Upper lobe of left lung (tissue), 6 donors: Measurements from ENCODE around the gene MRAP2. TPM values are rescaled to one million over a fixed set of nuclear protein-coding genes. Genes with fewer than 3 reads are reported as not detected.

ENCODE experiments used
- ATAC-seq, 2 donors: fragments of 200-7000 bp; cut with Tn5 transposase; one replicate each; pipeline ENCODE4 v1.9.1; 2022; ENCODE audit warnings: mild to moderate bottlenecking in 2 of 2, moderate library complexity in 2 of 2; ENCODE audit not compliant: low FRiP score in 2 of 2
- DNase-seq, 2 donors: peaks; one replicate each; pipeline ENCODE4 v3.0.0-alpha.2; 2019 to 2020
- H3K27ac ChIP-seq, 4 donors: fragments of 200-600 bp; sonication (generic); one replicate each; pipeline ENCODE4 v1.5.1; 2016 to 2019
- H3K27me3 ChIP-seq, 4 donors: fragments of 200-600 bp; sonication (generic); one replicate each; pipeline ENCODE4 v1.5.1; 2017 to 2019
- H3K36me3 ChIP-seq, 4 donors: fragments of 200-600 bp; sonication (generic); one replicate each; pipeline ENCODE4 v1.5.1; 2016 to 2019
- H3K4me1 ChIP-seq, 4 donors: fragments of 200-600 bp; sonication (generic); one replicate each; pipeline ENCODE4 v1.5.1; 2018 to 2019
- H3K4me3 ChIP-seq, 4 donors: fragments of 200-600 bp; sonication (generic); one replicate each; pipeline ENCODE4 v1.5.1; 2017 to 2019; ENCODE audit warnings: mild to moderate bottlenecking in 2 of 4, moderate library complexity in 1 of 4
- H3K9me3 ChIP-seq, 4 donors: fragments of 200-600 bp; sonication (generic); one replicate each; pipeline ENCODE4 v1.5.1; 2018 to 2019
- CTCF ChIP-seq, 6 experiments: fragments of 450-650 bp in 4 of 6; fragments of 200-600 bp in 2 of 6; sonication (generic) in 2 of 6; IDR thresholded peaks; one replicate each; pipeline ENCODE4 v1.5.1; 2016 to 2019; ENCODE audit warnings: antibody characterized with exemption in 6 of 6
- EP300 ChIP-seq, 4 donors: sonication (generic); formaldehyde crosslinking; IDR thresholded peaks; one replicate each; pipeline ENCODE4 v1.5.1; 2017; ENCODE audit warnings: antibody characterized with exemption in 4 of 4, control low read depth in 2 of 4
- POLR2A ChIP-seq, 4 donors: fragments of 450-650 bp; IDR thresholded peaks; one replicate each; pipeline ENCODE4 v1.5.1; 2016 to 2017; ENCODE audit warnings: antibody characterized with exemption in 4 of 4, mild to moderate bottlenecking in 2 of 4
- POLR2AphosphoS5 ChIP-seq, 2 donors: sonication (generic); formaldehyde crosslinking; IDR thresholded peaks; one replicate each; pipeline ENCODE4 v1.5.1; 2017; ENCODE audit warnings: antibody characterized with exemption in 2 of 2
- WGBS, 2 donors: methylation state at CpG; one replicate each; pipeline ENCODE4 v1.1.5; 2017 to 2018; 5-methylcytosine and 5-hydroxymethylcytosine counted together
- total RNA-seq, 6 donors: library from RNA; depleted of rRNA in 4 of 6; stranded (reverse); fragments of >200 nt in 4 of 6; gene quantifications; one replicate each; pipeline versions ENCODE4 v1.1.0 to v1.2.1, GENCODE V29; 2016 to 2021
- donor health status: DM: no; HTN: no; CAD: no; lungs with moderate emphysema.
- donor health status: DM: no; HTN: yes; CAD: no; lungs with severe emphysema.

The MRAP2 gene
- total RNA-seq, 6 donors from 2014 or later = 0.40 to 3.1 (median 1.4) TPM; not detected in 1

- ATAC-seq = no peak
- DNase-seq = no peak
- no peaks in the 10 kb centered on the region for H3K4me1 ChIP-seq
- H3K27me3 ChIP-seq = no peaks in the 10 kb centered on the region
- no peak overlapping the region for H3K27ac ChIP-seq
- no peaks in the 10 kb centered on the region for H3K36me3 ChIP-seq
- TF ChIP-seq POLR2A (IDR thresholded peaks at IDR 0.05) (no peak), EP300 (IDR thresholded peaks at IDR 0.05) (no peak), CTCF (IDR thresholded peaks at IDR 0.05) (no peak), POLR2AphosphoS5 (IDR thresholded peaks at IDR 0.05) (no peak)
- no peak overlapping the region for H3K4me3 ChIP-seq
- no peaks in the 10 kb centered on the region for H3K9me3 ChIP-seq
Observed at GRCh38 chr6:83998021-83998584, 35.5 kb upstream of the MRAP2 start.

GRCh38 chr6:84001119-84001518, 32.5 kb upstream of the MRAP2 start:
- H3K9me3 ChIP-seq = no peaks in the 10 kb centered on the region
- no peaks in the 10 kb centered on the region for H3K36me3 ChIP-seq
- H3K27ac ChIP-seq = no peak overlapping the region
- DNase-seq (no peak), ATAC-seq (no peak)
- H3K27me3 ChIP-seq = no peaks in the 10 kb centered on the region
- no peak for TF ChIP-seq CTCF (IDR thresholded peaks at IDR 0.05)
- TF ChIP-seq EP300 (IDR thresholded peaks at IDR 0.05) = no peak
- TF ChIP-seq POLR2A (IDR thresholded peaks at IDR 0.05) = no peak
- no peak for TF ChIP-seq POLR2AphosphoS5 (IDR thresholded peaks at IDR 0.05)
- 91 to 94% methylated on average over 3 of the region's 3 CpGs for WGBS, 2 donors
- H3K4me3 ChIP-seq = no peak overlapping the region
- no peaks in the 10 kb centered on the region for H3K4me1 ChIP-seq

- Histone ChIP-seq H3K27ac (no peak overlapping the region), H3K27me3 (no peaks in the 10 kb centered on the region), H3K36me3 (no peaks in the 10 kb centered on the region), H3K4me1 (no peaks in the 10 kb centered on the region), H3K4me3 (no peak overlapping the region), H3K9me3 (no peaks in the 10 kb centered on the region)
- ATAC-seq (no peak), DNase-seq (no peak)
- TF ChIP-seq EP300 (IDR thresholded peaks at IDR 0.05) (no peak), CTCF (IDR thresholded peaks at IDR 0.05) (no peak), POLR2A (IDR thresholded peaks at IDR 0.05) (no peak), POLR2AphosphoS5 (IDR thresholded peaks at IDR 0.05) (no peak)
- WGBS, 2 donors = 67 to 76% methylated on average over 2 of the region's 2 CpGs
Observed at GRCh38 chr6:84002226-84002625, 31.3 kb upstream of the MRAP2 start.

- 46 to 69% methylated on average over 1 of the region's 1 CpG for WGBS, 2 donors
- no peaks in the 10 kb centered on the region for H3K36me3 ChIP-seq
- H3K4me1 ChIP-seq = no peaks in the 10 kb centered on the region
- H3K9me3 ChIP-seq = no peaks in the 10 kb centered on the region
- H3K27ac ChIP-seq = no peak overlapping the region
- H3K27me3 ChIP-seq = no peaks in the 10 kb centered on the region
- DNase-seq (no peak), ATAC-seq (no peak)
- no peak overlapping the region for H3K4me3 ChIP-seq
- no peak for TF ChIP-seq EP300 (IDR thresholded peaks at IDR 0.05)
- no peak for TF ChIP-seq POLR2AphosphoS5 (IDR thresholded peaks at IDR 0.05)
- no peak for TF ChIP-seq CTCF (IDR thresholded peaks at IDR 0.05)
- TF ChIP-seq POLR2A (IDR thresholded peaks at IDR 0.05) = no peak
Observed at GRCh38 chr6:84003131-84003530, 30.4 kb upstream of the MRAP2 start.

GRCh38 chr6:84003654-84004053, 29.9 kb upstream of the MRAP2 start:
- 86 to 90% methylated on average over 4 of the region's 4 CpGs for WGBS, 2 donors
- Histone ChIP-seq H3K27me3 (no peaks in the 10 kb centered on the region), H3K4me3 (no peak overlapping the region), H3K4me1 (no peaks in the 10 kb centered on the region), H3K36me3 (no peaks in the 10 kb centered on the region), H3K9me3 (no peaks in the 10 kb centered on the region), H3K27ac (no peak overlapping the region)
- TF ChIP-seq POLR2A (IDR thresholded peaks at IDR 0.05) (no peak), EP300 (IDR thresholded peaks at IDR 0.05) (no peak), POLR2AphosphoS5 (IDR thresholded peaks at IDR 0.05) (no peak), CTCF (IDR thresholded peaks at IDR 0.05) (no peak)
- DNase-seq (no peak), ATAC-seq (no peak)
